Astrocyte (in vitro differentiated cells and primary cell): ENCODE results near the gene PRKCE.

Experiments used
- EZH2 ChIP-seq: IDR thresholded peaks from 2 replicates; pipeline ENCODE4 v1.6.1; 2012; ENCODE audit warnings: mild to moderate bottlenecking, low read length, inconsistent platforms; ENCODE audit not compliant: insufficient read depth
- TF ChIP-seq, protein P1 (sequence below): IDR thresholded peaks from 2 replicates; pipeline ENCODE4 v1.5.1; 2011; ENCODE audit warnings: low read depth, mild to moderate bottlenecking, inconsistent platforms, low read length, moderate library complexity; ENCODE audit not compliant: insufficient read depth

DNA sequence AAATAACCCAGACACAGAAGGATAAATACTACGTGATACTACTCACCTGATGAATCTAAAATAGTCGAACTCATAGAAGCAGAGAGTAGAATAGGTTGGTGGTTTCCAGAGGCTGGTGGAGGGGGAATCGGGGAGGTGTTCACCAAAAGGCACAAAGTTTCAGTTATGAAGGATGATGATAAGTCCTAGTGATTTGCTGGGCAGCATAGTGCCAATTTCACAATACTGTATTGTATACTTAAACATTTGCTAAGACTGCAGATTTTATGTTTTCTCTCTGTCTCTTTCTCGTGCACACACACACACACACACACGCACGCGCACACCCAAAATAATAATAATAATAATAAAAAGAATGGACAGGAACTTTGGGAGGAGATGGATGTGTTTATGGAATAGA is 425.4 kb downstream of the PRKCE start:
- TF ChIP-seq, protein P1, sequence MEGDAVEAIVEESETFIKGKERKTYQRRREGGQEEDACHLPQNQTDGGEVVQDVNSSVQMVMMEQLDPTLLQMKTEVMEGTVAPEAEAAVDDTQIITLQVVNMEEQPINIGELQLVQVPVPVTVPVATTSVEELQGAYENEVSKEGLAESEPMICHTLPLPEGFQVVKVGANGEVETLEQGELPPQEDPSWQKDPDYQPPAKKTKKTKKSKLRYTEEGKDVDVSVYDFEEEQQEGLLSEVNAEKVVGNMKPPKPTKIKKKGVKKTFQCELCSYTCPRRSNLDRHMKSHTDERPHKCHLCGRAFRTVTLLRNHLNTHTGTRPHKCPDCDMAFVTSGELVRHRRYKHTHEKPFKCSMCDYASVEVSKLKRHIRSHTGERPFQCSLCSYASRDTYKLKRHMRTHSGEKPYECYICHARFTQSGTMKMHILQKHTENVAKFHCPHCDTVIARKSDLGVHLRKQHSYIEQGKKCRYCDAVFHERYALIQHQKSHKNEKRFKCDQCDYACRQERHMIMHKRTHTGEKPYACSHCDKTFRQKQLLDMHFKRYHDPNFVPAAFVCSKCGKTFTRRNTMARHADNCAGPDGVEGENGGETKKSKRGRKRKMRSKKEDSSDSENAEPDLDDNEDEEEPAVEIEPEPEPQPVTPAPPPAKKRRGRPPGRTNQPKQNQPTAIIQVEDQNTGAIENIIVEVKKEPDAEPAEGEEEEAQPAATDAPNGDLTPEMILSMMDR: no peak
- TF ChIP-seq EZH2: no peak
